ENCODE data around the gene LRRC2. TPM values are rescaled to one million over a fixed set of nuclear protein-coding genes. Genes with fewer than 3 reads are reported as not detected.

LRRC2 gene
- total RNA-seq, 4 donors from 2014 or later = 0.32 to 0.83 (median 0.55) TPM

DNA sequence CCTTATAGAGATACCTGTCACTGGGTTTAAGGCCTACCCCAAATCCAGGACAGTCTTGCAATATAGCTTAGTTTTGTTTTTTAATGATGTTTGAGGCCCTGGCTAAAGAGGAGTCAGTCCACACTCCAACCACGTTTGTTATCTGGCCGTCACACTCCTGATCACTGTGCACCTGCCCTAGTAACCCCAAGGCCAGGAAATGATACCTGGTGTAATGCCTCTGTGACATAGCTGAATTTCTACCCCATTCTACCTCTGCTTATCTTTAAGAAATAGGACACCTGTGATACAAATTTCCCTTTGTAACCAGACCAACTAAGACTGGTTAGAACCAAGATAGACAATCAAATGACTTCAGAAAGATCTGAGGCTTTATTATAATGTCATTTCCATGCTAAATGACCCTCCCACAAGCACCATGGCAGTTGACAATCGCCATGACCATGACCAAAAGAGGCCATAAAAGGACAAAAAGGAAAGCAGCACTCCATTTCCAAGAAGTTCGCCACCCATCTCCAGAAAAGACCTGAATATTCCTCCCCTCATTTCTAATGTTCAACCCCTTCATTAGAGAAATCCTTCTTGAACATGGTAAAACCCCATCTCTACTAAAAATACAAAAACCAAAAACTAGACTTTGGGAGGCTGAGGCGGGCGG is 73.1 kb downstream of the LRRC2 start:
- no peaks in the 10 kb centered on the region for H3K9me3 ChIP-seq
- peaks cover 6 to 11% (median 8%) of the 10 kb centered on the region in 4 donors for H3K4me1 ChIP-seq
- TF ChIP-seq POLR2A (IDR thresholded peaks at IDR 0.05; ENCODE audit: low read depth) (no peak), EP300 (IDR thresholded peaks at IDR 0.05) (no peak), POLR2AphosphoS5 (IDR thresholded peaks at IDR 0.05) (no peak)
- TF ChIP-seq, protein P1, sequence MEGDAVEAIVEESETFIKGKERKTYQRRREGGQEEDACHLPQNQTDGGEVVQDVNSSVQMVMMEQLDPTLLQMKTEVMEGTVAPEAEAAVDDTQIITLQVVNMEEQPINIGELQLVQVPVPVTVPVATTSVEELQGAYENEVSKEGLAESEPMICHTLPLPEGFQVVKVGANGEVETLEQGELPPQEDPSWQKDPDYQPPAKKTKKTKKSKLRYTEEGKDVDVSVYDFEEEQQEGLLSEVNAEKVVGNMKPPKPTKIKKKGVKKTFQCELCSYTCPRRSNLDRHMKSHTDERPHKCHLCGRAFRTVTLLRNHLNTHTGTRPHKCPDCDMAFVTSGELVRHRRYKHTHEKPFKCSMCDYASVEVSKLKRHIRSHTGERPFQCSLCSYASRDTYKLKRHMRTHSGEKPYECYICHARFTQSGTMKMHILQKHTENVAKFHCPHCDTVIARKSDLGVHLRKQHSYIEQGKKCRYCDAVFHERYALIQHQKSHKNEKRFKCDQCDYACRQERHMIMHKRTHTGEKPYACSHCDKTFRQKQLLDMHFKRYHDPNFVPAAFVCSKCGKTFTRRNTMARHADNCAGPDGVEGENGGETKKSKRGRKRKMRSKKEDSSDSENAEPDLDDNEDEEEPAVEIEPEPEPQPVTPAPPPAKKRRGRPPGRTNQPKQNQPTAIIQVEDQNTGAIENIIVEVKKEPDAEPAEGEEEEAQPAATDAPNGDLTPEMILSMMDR (IDR thresholded peaks at IDR 0.05) = no peak
- 92% methylated on average over 6 of the region's 6 CpGs for WGBS
- H3K4me3 ChIP-seq = no peak overlapping the region
- DNase-seq (ENCODE audit: extremely low spot score) = no peak
- H3K27me3 ChIP-seq = peaks cover 0 to 15% (median 0%) of the 10 kb centered on the region in 4 donors
- H3K36me3 ChIP-seq = no peaks in the 10 kb centered on the region
- no peak overlapping the region for H3K27ac ChIP-seq (replicated peaks in 1 of 4)
- intact Hi-C loops (cut with DNase I) = no loop called here

DNA sequence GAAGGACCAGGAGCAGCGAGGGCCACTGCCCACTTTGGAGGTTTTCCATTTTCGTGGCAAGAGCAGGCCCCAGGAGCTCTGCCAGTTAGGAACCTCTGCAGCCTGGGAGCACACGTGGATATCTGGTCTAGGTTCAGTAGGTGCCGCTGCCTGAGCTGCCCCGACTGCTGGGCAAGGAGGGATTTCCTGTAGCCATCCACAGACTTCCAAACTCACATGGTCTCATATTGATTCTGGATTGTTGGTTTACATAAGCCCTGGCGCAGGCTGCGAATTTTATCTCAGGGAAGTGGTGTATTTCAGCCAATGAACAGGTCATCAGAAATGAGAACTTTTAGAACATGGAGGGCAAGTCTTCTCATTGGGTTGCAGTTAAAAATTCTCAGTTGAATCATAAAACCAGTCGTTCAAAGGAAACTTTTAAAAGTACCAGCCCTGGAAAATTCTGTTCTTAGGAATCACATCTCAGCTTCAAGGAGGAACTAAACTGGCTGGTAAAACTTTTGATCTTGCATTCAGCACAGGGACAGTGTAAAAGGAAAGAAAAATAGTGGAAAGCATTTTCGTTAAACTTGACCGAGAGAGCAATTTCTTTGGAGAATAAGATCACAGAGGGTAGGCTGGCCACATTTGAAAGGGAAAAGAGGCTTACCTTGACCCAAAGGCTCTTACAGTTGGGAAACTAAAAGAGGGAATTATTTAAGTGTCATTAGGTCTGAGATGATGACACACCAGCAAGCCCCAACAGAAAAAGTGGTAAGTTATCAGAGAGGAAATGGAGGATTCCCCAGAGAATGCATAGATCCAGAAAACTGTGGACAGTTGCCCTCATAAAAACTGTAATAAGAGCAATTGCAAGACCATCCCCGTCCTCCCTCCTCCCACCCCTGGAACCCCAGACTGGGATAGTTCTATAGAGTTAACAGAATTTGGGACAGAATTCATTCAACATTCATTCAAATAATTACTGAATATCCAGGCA is 74.7 kb downstream of the LRRC2 start:
- TF ChIP-seq POLR2A (IDR thresholded peaks at IDR 0.05; ENCODE audit: low read depth) = no peak
- TF ChIP-seq EP300 (IDR thresholded peaks at IDR 0.05) = no peak
- TF ChIP-seq, protein P1 (IDR thresholded peaks at IDR 0.05) = no peak
- TF ChIP-seq POLR2AphosphoS5 (IDR thresholded peaks at IDR 0.05) = no peak
- Histone ChIP-seq H3K9me3 (no peaks in the 10 kb centered on the region), H3K4me3 (no peak overlapping the region), H3K4me1 (peaks cover 6 to 8% (median 7%) of the 10 kb centered on the region in 4 donors), H3K27me3 (peaks cover 0 to 6% (median 0%) of the 10 kb centered on the region in 4 donors), H3K27ac (replicated peaks in 1 of 4) (no peak overlapping the region), H3K36me3 (no peaks in the 10 kb centered on the region)
- WGBS = 79% methylated on average over 11 of the region's 11 CpGs
- DNase-seq (ENCODE audit: extremely low spot score) = no peak
- intact Hi-C loops (cut with DNase I) = no loop called here

DNA sequence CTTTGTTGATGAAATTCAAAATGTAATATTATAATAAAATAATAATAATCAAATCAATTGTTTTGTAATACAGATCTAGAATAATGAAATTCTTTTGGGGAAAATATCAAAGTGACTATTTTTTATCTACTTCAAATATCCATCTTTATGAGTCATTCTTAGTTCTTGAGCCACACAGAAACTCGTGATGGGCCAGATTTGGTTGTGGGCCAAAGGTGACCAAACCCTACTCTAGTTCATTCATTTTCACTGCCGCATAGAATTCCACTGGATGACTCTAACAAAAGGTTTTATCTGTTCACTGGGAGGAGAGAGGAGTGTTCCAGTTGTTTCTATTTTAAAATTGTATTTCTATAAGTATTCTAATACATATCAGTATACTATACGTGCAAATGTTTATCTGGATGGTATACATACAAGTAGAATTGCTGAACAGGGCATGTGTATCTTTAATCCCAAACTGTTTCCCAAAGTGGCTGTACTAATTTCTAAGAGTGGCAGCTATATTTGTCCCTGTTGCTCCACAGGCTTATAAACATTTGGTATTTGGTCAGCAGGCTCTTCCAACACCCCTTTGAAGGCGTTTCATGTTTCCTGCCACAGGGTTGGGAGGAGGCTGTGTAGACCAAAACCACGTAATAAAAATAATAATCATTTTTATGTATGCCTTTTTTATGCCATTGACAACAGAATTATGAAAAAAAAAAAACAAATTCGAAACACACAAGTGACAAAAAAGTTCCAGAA is 75.6 kb downstream of the LRRC2 start:
- WGBS = 81% methylated on average over 6 of the region's 6 CpGs
- intact Hi-C loops (cut with DNase I) = no loop called here
- no peaks in the 10 kb centered on the region for H3K36me3 ChIP-seq
- no peak overlapping the region for H3K4me3 ChIP-seq
- no peak overlapping the region for H3K27ac ChIP-seq (replicated peaks in 1 of 4)
- no peak for DNase-seq (ENCODE audit: extremely low spot score)
- no peaks in the 10 kb centered on the region for H3K27me3 ChIP-seq
- peaks cover 0 to 8% (median 7%) of the 10 kb centered on the region in 4 donors for H3K4me1 ChIP-seq
- TF ChIP-seq EP300 (IDR thresholded peaks at IDR 0.05) = no peak
- no peak for TF ChIP-seq POLR2AphosphoS5 (IDR thresholded peaks at IDR 0.05)
- no peak for TF ChIP-seq POLR2A (IDR thresholded peaks at IDR 0.05; ENCODE audit: low read depth)
- TF ChIP-seq, protein P1 (IDR thresholded peaks at IDR 0.05) = no peak
- H3K9me3 ChIP-seq = no peaks in the 10 kb centered on the region

DNA sequence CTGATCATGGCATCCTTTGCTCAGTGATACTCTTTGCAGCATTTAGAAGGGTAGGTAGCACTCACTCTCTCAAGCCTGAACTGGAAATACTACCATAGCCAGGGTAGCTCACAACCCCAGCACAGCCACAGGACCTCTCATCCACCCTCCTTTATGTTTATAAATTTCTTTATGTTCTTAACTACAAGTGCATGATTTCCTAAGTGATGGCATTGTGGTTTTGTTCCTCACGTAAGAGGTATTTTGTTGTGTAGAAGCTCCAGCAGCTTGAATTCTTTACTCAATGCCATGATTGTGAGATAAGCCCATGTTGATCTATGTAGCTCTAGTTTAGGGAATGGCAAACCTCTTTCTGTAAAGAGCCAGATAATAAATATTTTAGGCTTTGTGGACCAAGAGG is 76.2 kb downstream of the LRRC2 start:
- no peaks in the 10 kb centered on the region for H3K36me3 ChIP-seq
- WGBS = 89% methylated on average over 1 of the region's 1 CpG
- H3K9me3 ChIP-seq = no peaks in the 10 kb centered on the region
- H3K4me1 ChIP-seq = peaks cover 0 to 8% (median 7%) of the 10 kb centered on the region in 4 donors
- TF ChIP-seq, protein P1 (IDR thresholded peaks at IDR 0.05) = no peak
- no peak for TF ChIP-seq EP300 (IDR thresholded peaks at IDR 0.05)
- no peak for TF ChIP-seq POLR2A (IDR thresholded peaks at IDR 0.05; ENCODE audit: low read depth)
- no peak for TF ChIP-seq POLR2AphosphoS5 (IDR thresholded peaks at IDR 0.05)
- H3K4me3 ChIP-seq = no peak overlapping the region
- intact Hi-C loops (cut with DNase I) = loop anchor here (2.0 kb wide), 1 partner anchor 141 kb away; no protein-coding TSS in a partner anchor
- H3K27ac ChIP-seq (replicated peaks in 1 of 4) = no peak overlapping the region
- no peaks in the 10 kb centered on the region for H3K27me3 ChIP-seq
- DNase-seq (ENCODE audit: extremely low spot score) = no peak

All from esophagus muscularis mucosa (tissue), 4 donors.